Measurements from ENCODE around the gene KCNK2. TPM values are rescaled to one million over a fixed set of nuclear protein-coding genes. Genes with fewer than 3 reads are reported as not detected.

The KCNK2 gene
- total RNA-seq, 1 donor from 2014 or later, result 0.08 TPM

DNA sequence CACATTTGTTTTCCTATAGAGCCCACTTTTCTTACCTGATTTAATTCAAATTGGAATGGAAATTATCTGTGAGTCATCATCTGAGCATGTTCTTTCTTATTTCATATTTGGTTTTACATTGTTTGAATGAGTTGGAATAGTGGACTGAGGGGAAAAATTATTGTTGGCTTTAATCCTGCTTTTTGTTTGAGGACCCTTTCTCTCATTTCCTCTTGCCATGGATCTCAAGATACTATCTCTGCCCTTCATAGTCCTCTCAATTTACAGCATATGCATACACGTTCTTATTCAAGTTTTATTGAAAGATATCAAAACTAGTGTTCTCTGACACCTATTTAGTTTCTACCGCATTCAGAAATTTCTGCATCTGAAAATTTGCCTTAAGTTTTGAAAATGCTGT lies 5.1 kb downstream of the KCNK2 start:
- DNase-seq (ENCODE audit: low spot score) (no peak), ATAC-seq (no peak)

DNA sequence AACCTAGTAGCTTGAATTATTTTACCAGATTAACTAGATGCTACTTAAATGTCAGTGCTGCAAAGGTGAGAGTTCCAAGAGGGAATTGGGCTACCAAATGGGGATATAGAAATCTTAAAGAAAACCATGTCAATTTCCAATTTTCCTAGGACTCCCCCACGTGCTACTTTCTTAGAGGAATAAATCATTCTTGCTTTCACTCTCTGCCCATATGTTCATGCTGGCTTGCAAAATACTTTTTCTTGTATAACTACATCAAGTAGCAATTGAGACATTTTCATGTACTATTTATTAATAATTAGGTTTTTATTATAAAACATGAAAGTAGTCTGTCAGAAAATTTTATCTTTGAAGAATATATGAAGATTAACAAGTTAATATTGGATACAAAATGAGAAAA lies 11.8 kb downstream of the KCNK2 start:
- DNase-seq (ENCODE audit: low spot score) (no peak), ATAC-seq (no peak)

GRCh38 chr1:215095524-215095923 lies 13.0 kb downstream of the KCNK2 start:
- ATAC-seq (no peak), DNase-seq (ENCODE audit: low spot score) (no peak)

GRCh38 chr1:215101511-215101910 lies 19.0 kb downstream of the KCNK2 start:
- ATAC-seq, result no peak
- DNase-seq (ENCODE audit: low spot score), result no peak

GRCh38 chr1:215104283-215104682 lies 21.7 kb downstream of the KCNK2 start:
- DNase-seq (ENCODE audit: low spot score) (no peak), ATAC-seq (no peak)

- no peak for ATAC-seq
- DNase-seq (ENCODE audit: low spot score), result no peak
These were observed 23.5 kb downstream of the KCNK2 start for GRCh38 chr1:215106067-215106466.

GRCh38 chr1:215109171-215109570 lies 26.6 kb downstream of the KCNK2 start:
- no peak for ATAC-seq
- DNase-seq (ENCODE audit: low spot score), result no peak

- no peak for DNase-seq (ENCODE audit: low spot score)
- ATAC-seq, result no peak
These were observed 29.4 kb downstream of the KCNK2 start for GRCh38 chr1:215111916-215112315.

DNA sequence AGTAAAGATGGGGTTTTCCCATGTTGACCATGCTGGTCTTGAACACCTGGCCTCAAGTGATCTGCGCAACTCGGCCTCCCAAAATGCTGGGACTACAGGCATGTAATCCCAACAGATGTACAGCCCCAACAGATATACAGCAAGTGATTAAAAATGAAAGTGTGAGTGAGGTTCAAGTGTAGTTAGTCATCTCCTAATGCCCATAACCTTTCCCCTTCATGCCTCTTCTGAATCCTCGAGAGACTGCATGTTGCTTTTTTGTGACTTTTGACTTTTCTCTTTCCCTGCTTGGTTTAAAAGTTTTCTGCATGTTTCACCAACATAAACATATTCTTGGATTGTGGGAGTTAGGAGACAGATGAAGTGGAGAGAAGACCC lies 31.2 kb downstream of the KCNK2 start:
- ATAC-seq (no peak), DNase-seq (ENCODE audit: low spot score) (no peak)

- no peak for DNase-seq (ENCODE audit: low spot score)
- ATAC-seq, result no peak
These were observed 31.8 kb downstream of the KCNK2 start for GRCh38 chr1:215114154-215114933.

DNA sequence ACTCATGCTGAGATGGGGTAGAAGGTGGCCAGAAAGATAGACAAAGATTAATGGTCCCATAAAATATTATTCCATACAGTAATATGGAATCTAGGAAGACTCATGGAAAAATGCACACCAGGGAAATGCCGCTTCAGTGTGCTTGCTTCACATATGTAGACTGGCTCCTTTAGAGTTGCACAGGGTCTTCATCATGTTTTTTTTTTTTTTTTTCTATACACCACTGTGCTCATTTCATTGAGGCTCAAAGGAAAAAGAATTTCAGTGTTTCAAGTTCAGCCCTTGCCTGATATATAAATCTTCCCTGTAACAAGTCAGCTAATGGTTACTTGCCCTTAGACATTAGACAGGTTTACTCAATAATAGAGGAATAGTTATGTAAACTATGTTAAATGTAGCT lies 33.2 kb downstream of the KCNK2 start:
- no peak for DNase-seq (ENCODE audit: low spot score)
- no peak for ATAC-seq

DNA sequence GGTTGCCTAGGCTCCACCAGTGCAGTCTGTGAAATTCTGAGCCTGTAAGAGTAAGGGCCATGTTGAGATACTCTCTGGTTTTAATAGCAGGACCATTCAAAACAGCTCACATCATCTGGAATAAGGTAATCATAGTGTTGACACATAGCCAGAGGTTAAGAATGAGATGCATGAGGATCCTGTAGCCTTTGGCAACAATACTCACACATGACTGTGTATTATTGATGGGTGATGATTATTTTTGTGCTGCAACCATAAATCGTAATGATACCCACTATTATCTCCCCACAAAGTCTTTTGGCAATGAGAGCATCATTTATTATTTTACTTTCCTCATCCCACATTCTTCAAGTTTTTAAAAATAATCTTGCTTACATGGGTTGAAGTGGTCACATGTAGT lies 35.5 kb downstream of the KCNK2 start:
- no peak for DNase-seq (ENCODE audit: low spot score)
- no peak for ATAC-seq

DNA sequence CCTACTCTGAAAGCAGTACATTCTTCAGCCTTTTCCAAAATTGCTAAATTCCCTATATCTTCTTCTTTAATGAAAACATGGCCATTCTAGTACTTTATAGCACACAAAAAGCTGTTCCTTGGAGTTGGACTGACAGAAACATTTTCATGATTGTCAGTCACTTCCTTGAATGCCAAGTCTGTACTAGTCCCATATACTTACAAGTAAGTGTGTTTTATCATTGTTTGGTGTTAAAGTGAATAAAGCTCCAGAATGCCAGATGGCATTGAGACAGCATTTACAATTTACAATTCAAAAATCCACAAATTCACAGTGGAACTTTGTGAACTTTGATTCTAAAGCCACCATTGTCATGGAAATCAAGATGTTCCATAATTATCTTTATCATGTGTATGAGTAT lies 36.5 kb downstream of the KCNK2 start:
- DNase-seq (ENCODE audit: low spot score) (no peak), ATAC-seq (no peak)

GRCh38 chr1:215119719-215120365 lies 37.3 kb downstream of the KCNK2 start:
- no peak for ATAC-seq
- DNase-seq (ENCODE audit: low spot score), result no peak

DNA sequence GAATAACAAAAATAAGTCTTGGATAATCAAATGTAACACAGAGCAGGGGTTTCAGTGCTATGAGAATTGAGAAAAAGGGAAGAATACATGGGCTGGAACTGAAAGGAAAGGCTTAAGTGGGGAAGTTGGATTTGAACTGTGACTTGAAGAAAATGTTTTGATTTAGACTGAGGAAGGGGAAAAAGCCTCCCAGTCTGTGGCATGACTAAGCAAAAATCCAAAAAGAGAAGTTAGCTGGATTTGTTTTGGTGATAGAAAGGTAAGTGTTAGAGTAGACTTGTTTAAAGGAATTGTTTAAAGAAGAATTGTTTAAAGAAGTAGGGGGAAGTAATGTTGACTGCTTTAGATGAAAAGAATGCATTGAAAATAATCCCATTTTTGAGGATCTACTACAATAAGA lies 46.0 kb downstream of the KCNK2 start:
- DNase-seq (ENCODE audit: low spot score) (no peak), ATAC-seq (no peak)

- ATAC-seq (no peak), DNase-seq (ENCODE audit: low spot score) (no peak)
These were observed 48.8 kb downstream of the KCNK2 start for GRCh38 chr1:215131291-215131690.

GRCh38 chr1:215132156-215132555 lies 49.6 kb downstream of the KCNK2 start:
- ATAC-seq (no peak), DNase-seq (ENCODE audit: low spot score) (no peak)

DNA sequence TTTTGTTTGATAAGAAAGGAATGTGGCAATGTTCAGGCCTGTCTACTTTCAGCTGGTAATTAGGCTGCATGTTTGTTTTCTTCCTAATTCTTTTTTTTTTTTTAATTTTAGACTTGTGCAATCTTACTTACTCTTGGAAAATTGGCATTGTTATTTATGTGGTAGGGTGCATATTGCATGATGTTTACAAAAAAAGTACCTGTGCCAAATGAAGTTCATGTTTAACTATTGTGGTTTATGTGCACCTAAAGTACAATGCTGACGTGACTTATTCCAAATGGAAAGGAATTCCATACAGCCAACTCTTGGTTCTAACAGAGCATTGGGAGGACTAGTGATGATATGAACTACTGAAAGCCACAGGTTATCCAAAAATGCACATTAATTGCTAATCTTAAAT lies 51.0 kb downstream of the KCNK2 start:
- ATAC-seq, result no peak
- DNase-seq (ENCODE audit: low spot score), result no peak

DNA sequence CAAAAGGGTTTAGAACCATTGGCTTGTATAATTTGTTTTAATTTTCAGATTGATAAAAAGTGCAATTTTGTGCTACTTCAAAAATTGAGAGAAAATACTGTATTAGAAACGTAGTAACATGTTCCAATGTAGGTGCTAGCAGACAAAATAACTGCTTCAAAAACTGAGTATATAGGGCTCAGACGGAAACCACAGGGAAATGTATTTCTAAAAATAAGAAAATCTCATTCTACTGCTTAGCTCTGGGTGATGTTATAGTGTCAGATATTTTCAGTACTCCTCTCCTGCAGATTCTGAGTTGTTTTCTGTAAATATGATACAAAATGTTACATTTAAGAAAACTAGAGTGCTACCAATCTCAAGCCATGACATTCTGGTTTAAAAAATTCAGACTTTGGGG lies 55.4 kb downstream of the KCNK2 start:
- DNase-seq (ENCODE audit: low spot score), result no peak
- ATAC-seq, result no peak

GRCh38 chr1:215140135-215140534 lies 57.6 kb downstream of the KCNK2 start:
- ATAC-seq (no peak), DNase-seq (ENCODE audit: low spot score) (no peak)

DNA sequence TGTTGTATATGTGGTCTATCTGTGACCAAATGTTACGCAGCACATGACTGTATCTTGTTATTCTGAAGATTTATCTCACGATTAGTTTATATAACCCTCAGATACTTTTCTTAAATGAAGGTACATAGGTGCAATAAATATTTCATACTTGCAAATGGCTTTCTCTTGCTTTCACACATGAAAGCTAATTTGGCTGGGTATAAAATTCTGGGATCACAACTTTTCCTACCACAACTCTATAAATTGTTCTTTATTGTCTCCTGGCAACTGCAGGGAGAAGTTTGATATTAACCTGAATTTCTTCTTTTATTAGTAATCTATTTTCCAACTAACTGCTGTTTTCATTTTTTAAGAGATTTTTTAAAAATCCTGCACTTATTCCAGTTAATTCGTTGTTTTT lies 58.9 kb downstream of the KCNK2 start:
- DNase-seq (ENCODE audit: low spot score) (no peak), ATAC-seq (no peak)

DNA sequence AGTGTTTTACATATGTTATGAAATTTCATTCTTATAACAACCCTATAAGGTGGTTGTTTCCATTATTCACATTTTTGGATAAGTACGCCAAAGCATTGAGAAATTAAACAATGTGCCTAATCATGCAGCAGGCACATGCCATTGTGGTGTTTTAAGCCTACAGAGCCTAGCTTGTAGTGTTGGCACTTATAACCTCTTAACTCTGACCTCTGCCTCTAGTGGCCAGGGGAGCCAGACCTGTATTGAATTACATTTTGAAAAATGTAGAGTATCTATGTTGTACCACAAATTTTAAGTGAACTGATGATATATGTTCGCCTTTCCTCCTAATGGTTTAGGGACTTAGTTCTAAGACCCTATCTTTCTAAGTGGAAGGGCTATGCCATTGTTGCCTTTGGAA lies 61.0 kb downstream of the KCNK2 start:
- ATAC-seq, result no peak

More for the DNA sequence above, 61.0 kb downstream of the KCNK2 start:
- no peak for DNase-seq (ENCODE audit: low spot score)

Data from left lobe of liver (tissue), 2 donors.